NAMALWA (cell line): Measurements from ENCODE around the gene MIPEP.
"Not testable (repeated sequence)": the region's sequence is repeated elsewhere in the genome, so short reads cannot be mapped to it uniquely, and the experiment has no call there.

ENCODE experiments used
- DNase-seq: peaks from one replicate; pipeline ENCODE4 v3.0.0-alpha.2; 2015; ENCODE audit warnings: low spot score

MIPEP gene

DNA sequence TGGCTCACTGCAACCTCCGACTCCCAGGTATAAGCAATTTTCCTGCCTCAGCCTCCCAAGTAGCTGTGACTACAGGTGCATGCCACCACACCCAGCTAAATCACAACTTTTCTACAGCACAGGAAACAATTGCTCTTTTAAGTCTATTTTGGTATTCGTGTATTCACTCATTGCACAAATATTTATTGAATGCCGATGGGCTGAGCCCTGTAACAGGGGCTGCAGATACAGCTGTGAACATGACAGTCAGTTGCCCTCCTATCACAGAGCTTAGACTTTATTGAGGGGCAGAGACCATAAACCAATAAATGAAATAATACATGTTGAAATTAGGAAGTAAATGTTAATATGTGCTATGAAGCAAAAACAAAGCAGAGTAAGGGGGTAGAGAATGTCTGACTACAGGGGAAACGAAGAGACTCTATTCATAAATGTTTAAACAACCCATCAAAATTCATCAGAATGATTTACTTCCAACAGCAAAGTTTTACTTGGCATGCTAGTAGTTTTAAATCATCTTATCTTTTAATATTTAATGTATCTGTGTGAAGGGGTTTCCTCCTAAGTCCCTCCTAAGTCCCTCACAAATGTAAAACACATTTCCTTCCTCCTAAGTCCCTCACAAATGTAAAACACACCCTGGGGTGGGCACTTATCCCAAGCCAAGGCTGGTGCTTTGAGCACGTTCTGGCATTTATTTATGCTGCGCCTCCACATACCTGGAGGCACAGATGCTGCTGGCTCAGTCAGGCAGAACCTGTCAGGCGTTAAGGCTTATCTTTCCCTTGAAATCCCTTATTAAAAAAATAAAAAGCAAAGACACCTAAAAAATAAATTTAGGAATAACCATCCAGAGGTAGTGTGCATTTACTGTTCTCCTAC lies 140.8 kb downstream of the MIPEP start:
- DNase-seq = no peak

DNA sequence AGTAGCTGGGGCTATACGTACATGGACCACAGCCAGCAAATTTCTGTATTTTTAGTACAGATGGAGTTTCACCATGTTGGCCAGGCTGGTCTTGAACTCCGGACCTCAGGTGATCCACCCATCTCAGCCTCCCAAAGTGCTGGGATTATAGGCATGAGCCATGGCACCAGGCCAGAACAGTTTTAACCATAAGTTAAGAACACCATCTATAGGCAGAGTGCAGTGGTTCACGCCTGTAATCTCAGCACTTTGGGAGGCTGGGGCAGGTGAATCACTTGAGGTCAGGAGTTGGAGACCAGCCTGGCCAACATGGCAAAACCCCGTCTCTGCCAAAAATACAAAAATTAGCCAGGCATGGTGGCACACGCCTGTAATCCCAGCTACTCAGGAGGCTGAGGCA lies 143.1 kb downstream of the MIPEP start:
- DNase-seq = not testable (repeated sequence)

DNA sequence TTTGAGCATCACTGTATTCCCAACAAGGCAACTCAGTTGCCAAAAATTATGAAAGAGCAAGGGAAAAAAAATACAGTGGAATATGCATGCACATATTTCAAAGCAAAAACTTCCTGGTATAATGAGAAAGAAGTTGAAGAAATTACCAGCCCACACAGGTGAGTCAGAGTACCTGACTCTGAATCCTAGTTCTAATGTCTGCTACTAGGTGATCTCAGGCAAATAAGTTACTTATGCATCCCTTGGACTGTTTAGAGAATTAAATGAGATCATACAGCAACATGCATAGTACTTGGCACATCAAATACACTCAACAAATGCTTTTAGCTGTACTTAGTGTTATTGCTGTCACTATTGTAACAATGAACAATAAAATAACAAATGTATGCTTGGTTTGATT lies 144.9 kb downstream of the MIPEP start:
- DNase-seq = no peak

GRCh38 chr13:23743278-23744076 lies 145.7 kb downstream of the MIPEP start:
- no peak for DNase-seq

DNA sequence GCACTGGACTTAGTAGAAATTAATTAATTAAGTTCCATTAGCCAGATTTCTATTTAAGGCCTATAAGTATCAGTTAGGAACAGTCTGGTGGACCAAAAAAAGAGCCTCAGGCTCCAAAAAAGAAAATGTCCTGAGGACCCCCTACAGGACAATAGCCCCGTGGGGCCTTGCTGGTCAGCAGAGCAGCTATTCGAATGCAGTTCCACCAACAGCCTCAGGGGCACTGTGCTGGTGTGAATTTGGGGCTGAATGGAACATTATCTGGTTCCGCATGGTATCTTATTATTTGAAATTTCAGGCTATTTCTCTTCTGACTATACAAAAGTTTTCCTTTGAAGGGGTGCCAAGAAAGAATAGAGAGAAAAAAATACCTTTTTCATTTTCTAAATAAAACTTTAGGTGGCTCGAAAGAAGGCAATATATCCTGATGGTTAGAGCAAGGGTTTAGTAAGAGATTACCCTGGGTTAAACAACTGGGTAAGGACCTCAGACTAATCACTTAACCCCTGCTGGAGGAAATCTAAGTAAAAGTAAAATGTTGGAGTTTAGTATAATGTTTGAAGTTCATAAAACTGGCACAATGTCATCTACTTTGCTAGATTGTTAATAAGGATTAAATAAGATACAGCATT lies 147.2 kb downstream of the MIPEP start:
- DNase-seq = peak; percentile 45

DNA sequence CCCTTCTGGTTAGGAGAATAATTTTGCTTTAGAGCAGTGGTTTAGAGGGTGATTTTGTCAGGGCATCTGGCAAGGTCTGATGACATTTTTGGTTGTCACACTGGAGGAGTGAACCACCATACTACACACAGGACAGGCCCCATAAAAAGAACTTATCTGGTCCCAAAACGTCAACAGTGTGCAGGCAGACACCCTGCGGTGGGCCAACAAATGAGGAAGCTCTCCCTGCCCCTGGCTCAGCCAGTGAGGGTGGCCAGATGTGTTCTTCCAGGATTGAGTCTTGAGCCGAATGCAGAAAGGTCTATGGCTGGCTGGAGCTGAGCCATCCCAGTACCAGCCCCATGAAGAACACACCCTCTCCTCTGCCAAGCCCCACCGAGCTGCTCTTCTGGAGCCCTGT lies 149.2 kb downstream of the MIPEP start:
- no peak for DNase-seq

DNA sequence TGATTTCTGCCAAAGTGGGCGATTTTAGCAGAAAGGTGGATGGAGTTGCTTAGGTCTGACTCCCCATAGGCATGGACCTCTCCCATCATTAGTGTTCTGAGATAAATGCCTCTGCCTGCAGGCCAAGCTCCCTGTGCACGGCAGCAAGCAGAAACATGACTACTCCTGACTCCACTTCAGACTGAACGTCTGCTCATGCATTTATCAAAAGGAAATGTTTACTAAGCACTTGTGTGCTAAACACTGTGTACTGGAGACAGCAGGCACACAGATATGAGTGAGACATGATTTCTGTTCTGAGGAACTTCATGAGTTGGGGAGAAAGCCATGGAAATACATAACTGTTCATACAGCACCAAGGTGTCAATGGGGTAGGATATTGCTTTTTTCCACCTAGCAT lies 149.6 kb downstream of the MIPEP start:
- DNase-seq = no peak

- DNase-seq = no peak
Observed at GRCh38 chr13:23736541-23736940, 152.7 kb downstream of the MIPEP start.

- no peak for DNase-seq
Observed at GRCh38 chr13:23735329-23735728, 153.9 kb downstream of the MIPEP start.

DNA sequence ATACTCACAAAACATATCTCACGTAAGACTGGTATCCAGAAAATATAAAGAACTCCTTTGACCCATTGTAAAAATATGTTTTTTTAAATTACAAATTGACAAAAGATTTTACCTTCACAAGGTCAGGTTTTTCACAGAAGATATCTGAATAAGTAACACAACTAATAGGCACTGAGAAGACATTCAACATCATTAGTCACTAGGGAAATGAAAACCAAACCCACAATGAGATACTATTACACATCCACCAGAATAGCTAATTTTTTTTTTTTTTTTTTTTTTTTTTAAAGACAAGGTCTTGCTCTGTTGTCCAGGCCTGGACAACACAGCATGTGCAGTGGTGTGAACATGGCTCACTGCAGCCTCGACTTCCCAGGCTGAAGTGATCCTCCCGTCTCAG lies 157.5 kb downstream of the MIPEP start:
- DNase-seq = no peak

DNA sequence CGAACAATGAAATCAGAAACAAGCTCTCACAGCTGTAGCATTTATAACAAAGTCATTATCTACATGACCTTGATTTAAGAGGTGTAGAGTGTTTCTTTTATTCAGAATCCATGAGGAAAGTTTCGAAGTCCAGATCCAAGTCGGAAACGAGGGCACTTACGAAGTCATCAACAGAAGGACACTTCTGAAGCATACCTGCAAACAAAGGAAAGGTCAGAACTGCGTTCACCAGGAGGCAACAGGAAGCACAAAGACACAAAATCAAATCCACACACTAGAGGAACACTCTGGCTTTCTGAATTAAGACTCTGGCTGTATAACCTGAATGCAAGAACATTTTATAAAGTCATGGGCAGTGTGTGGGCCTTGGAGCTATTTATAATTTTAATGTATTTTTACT lies 158.9 kb downstream of the MIPEP start:
- no peak for DNase-seq

DNA sequence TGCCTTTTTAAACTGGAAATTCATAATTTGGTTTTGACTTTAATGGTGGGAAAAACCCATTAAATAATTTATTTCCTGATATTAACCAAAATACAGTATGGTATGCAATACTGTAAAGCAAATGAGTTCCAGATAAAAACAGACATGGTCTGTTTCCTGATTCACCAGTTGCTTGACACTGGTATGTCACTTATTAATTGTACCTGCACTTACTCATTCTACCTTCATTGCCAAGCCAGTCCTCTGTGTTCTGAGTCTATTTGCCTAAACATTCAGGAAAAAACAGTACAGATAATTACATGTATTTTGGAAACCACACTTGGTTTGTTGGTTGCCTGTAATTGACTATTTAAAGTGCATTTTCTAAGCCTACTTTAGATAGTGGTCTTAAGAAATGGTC lies 159.7 kb downstream of the MIPEP start:
- no peak for DNase-seq

DNA sequence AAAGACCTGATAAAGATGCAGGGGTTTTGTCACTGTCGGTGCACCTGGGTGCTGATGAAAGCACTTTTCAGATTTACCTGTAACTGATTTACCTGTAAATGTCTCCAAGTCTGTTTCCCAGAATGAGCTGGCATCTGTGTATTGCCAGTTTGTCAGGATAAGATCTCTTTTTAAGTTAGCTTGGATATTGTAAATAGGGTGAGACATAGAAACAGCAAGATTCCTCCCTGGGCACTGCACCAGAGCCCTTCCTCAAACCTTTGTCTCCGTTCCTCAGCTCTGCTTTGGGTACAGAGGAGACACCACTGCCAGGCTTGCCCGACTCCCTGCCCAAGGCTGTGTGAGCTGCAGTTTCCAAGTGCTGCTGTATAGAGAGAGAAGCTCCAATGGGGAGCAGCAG lies 160.4 kb downstream of the MIPEP start:
- no peak for DNase-seq

DNA sequence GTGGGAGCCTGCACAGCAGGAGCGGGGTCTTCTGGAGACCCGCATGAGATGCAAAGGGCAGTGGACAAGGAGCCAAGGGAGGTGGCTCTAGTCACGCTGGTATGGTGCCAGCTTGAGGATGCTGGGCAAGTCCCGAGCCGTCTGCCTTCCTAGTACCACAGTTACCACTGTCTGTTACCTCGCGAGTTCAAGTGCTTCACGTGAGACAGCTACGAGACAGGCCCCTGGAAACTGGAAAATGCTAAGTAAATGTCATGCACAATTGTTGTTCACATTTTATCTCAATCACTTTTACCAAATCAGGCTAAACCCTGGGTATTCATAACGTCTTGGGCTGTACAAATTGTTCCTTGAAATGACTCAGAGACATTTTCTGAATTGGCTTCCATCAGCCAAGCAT lies 163.3 kb downstream of the MIPEP start:
- no peak for DNase-seq

- DNase-seq = no peak
Observed at GRCh38 chr13:23724196-23724970, 164.8 kb downstream of the MIPEP start.

DNA sequence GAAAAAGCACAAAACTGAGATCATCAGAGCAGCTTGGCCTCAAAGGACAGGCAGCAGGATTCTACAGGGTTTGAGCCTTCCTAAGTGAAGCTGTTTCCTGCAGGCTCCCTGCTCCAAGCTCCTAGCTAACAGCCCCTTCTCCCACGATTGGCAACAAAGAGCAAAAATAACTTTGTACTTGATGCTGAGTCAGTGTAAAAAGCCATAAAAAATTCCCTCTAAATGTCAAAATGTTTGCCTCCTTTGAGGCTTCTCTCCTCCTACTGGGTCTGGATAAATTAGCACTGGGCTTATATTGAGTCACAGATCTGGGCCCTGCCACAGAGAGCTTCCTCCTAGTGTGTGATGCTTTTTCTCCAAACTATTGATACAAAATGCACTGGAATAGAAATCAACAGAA lies 165.7 kb downstream of the MIPEP start:
- DNase-seq = no peak

DNA sequence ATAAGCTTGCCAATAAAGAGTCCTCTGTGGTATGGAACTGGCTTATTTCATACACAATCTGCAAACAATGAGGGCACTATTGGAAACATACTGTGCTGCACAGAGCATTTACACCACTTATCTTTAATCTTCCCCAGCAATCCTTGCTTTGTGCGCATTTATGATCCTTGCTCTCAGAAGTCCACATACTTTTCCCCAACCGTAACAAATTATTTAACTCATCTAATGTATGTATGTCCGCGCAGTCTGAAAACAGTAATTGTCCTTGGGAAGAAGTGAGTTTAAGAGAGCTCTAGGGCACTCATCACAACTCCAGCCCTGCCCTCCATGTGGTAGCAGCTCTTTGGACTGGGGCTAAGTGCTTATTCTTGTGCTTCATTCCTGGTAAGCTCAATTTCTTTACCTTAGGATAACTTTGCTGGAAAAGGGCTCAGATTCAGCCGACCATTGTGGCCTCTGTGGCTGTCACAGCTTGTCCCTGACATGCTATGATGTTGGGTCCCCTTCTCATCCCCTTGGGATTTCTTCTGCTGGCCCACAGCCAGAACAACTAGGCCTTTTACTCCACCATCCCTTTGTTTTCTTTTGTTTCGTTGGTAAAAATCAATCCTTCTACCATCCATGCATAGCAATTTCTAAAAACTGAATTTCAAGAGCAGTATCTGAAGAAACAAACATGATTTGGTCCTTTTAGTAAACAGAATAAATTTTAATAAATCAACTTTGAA lies 166.3 kb downstream of the MIPEP start:
- DNase-seq = no peak

DNA sequence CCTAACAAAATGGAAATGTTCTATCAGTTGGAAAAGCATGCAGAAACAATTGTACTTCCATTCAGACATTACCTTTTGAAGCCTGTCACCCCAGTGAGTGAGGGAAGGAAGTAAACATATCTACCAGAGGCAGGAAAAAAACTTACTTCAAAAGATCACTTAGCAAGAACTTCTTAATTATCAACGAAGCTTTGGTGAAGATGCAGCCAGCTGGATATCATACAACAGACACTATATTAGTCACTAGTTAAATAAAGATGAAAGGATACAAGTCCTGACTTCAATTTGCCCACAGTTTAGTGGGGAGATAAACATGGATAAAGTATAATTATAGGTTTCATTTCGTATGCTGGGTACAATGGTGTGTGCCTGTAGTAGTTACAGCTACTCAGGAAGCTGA lies 170.2 kb downstream of the MIPEP start:
- no peak for DNase-seq

DNA sequence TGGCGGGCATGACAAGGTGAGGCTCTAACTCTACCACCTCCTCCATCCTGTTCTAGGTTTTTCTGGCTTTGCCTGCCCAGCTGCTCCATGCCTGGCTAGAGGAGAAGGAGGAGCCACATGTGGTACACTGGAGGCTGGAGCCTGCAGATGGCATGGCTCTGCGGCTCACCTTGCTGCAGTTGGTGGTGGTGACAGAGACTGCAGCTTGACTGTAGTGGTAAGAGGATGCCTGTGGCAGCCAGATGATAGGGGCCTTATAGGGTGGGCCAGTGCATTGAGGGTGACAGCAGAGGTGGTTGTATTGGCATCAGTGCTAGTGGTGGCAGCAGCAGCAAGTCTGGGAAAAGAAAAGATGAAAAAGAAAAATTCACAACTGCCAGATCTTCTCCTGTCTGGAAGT lies 172.8 kb downstream of the MIPEP start:
- DNase-seq = no peak

- DNase-seq = no peak
Observed at GRCh38 chr13:23715762-23716235, 173.4 kb downstream of the MIPEP start.

- DNase-seq = no peak
Observed at GRCh38 chr13:23715092-23715761, 174.0 kb downstream of the MIPEP start.
